Measurements from ENCODE around the gene OST4. TPM values are rescaled to one million over a fixed set of nuclear protein-coding genes. Genes with fewer than 3 reads are reported as not detected.

OST4 gene
- total and polyA plus RNA-seq, 10 of the 15 experiments (the other 5 are each of a cell fraction or from before 2014, with no cell fraction given) = 270 to 1,543 (median 523) TPM

DNA sequence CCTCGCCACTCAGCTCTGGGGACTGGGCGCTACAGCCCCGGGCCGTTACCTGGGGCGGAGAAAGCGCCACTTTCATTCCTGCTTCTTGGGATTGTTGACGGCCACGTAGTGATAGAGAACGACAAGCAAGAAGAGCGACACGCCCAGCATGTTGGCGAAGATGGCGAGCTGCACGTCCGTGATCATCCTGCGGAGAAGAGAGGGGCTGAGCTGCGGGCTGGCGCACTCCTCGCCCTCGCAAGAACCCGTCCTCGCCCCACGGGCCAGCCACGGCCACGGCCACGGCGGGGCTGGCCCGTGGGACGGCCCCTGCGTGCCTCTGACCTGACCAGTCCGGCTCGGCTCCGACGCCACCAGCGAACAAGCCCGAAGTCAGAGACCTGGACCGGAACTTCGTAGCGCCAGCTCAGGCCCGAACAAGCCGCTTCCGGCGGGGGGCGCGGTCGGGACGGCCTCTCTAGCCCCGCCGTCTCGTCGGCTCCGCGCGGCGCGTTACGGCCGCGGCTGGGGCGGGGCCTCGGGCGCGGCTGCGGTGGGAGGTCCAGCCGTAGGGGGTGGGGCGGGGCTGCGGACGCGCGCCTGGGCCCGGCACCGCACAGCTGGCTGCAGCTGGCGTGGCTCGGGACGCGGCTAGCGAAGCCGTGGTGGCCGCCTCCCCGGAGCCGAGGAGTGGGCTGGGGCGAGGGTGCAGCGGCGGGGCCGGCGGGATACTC, at the start of gene OST4 (continued):
- TF ChIP-seq EZH2 (IDR thresholded peaks at IDR 0.05; ENCODE audit: borderline replicate concordance, control insufficient read depth, low read depth, low read length) (no peak), RCOR1 (conservative IDR thresholded peaks at IDR 0.05; ENCODE audit: low read depth, low read length) (0 out of 2 replicates have a peak, but pooled peaks have one; percentile 62), POLR2AphosphoS5 (IDR thresholded peaks at IDR 0.05; ENCODE audit: low read length) (peak; percentile 89), SRF (IDR thresholded peaks at IDR 0.05; ENCODE audit: low read depth in 2 of 2, low read length in 2 of 2) (peak; percentile 81 to 96; a peak in 3 of 4 replicates), SMAD1 (IDR thresholded peaks at IDR 0.05; ENCODE audit: low read depth, partially characterized antibody) (no peak), ZBED1 (IDR thresholded peaks at IDR 0.05; ENCODE audit: borderline replicate concordance) (no peak), LARP7 (IDR thresholded peaks at IDR 0.05) (peak; percentile 62; the same call in 1 of the 2 replicates), ZNF274 (IDR thresholded peaks at IDR 0.05; ENCODE audit: insufficient read depth, insufficient read length) (no peak), SMAD5 (IDR thresholded peaks at IDR 0.05; ENCODE audit: low read depth) (no peak), TCF3 (IDR thresholded peaks at IDR 0.05; ENCODE audit: borderline replicate concordance, insufficient read depth, low read depth, low read length) (peak; percentile 100), ZNF217 (IDR thresholded peaks at IDR 0.05) (no peak), NR2C1 (IDR thresholded peaks at IDR 0.05) (peak; percentile 55; the same call in 1 of the 2 replicates), FOXM1 (IDR thresholded peaks at IDR 0.05; ENCODE audit: low read depth, low read length) (0 out of 2 replicates have a peak, but pooled peaks have one; percentile 13), ATF7 (IDR thresholded peaks at IDR 0.05; ENCODE audit: low read depth) (no peak), NR2C2 (IDR thresholded peaks at IDR 0.05; ENCODE audit: borderline replicate concordance, control insufficient read depth, insufficient read length, low read depth) (no peak), MEF2B (IDR thresholded peaks at IDR 0.05; ENCODE audit: partially characterized antibody, poor library complexity, severe bottlenecking) (no peak), EGR1 (IDR thresholded peaks at IDR 0.05; ENCODE audit: borderline replicate concordance in 1 of 2, low read depth in 2 of 2, low read length in 2 of 2) (peak; percentile 26 to 35), NRF1 (conservative IDR thresholded peaks at IDR 0.05; ENCODE audit: low read depth, low read length) (no peak), ZNF384 (IDR thresholded peaks at IDR 0.05; ENCODE audit: borderline replicate concordance, low read depth, low read length) (no peak), CBX5 (IDR thresholded peaks at IDR 0.05; ENCODE audit: low read depth) (no peak), SUZ12 (IDR thresholded peaks at IDR 0.05; ENCODE audit: unreplicated experiment) (no peak), YY1 (IDR thresholded peaks at IDR 0.05; ENCODE audit: low read depth, low read length) (peak; percentile 82), SPI1 (IDR thresholded peaks at IDR 0.05; ENCODE audit: borderline replicate concordance, insufficient read depth, low read depth, low read length) (no peak), BCL11A (IDR thresholded peaks at IDR 0.05; ENCODE audit: low read depth, low read length) (no peak), NFYB (IDR thresholded peaks at IDR 0.05; ENCODE audit: insufficient read depth, low read depth, low read length) (no peak), TARDBP (IDR thresholded peaks at IDR 0.05; ENCODE audit: borderline replicate concordance) (no peak), USF1 (IDR thresholded peaks at IDR 0.05; ENCODE audit: borderline replicate concordance, extremely low read length, insufficient read depth, low read depth, low read length) (no peak)
- TF ChIP-seq, protein P1, sequence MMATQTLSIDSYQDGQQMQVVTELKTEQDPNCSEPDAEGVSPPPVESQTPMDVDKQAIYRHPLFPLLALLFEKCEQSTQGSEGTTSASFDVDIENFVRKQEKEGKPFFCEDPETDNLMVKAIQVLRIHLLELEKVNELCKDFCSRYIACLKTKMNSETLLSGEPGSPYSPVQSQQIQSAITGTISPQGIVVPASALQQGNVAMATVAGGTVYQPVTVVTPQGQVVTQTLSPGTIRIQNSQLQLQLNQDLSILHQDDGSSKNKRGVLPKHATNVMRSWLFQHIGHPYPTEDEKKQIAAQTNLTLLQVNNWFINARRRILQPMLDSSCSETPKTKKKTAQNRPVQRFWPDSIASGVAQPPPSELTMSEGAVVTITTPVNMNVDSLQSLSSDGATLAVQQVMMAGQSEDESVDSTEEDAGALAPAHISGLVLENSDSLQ (IDR thresholded peaks at IDR 0.05) = 0 out of 2 replicates have a peak, but pooled peaks have one; percentile 23
- TF ChIP-seq, protein P2, sequence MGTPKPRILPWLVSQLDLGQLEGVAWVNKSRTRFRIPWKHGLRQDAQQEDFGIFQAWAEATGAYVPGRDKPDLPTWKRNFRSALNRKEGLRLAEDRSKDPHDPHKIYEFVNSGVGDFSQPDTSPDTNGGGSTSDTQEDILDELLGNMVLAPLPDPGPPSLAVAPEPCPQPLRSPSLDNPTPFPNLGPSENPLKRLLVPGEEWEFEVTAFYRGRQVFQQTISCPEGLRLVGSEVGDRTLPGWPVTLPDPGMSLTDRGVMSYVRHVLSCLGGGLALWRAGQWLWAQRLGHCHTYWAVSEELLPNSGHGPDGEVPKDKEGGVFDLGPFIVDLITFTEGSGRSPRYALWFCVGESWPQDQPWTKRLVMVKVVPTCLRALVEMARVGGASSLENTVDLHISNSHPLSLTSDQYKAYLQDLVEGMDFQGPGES (IDR thresholded peaks at IDR 0.05) = no peak
